Stimulated activated CD8-positive, alpha-beta memory T cell treated with anti-CD3 and anti-CD28 coated beads, Interleukin-15, amount 100 ng/mL, for 48 hours (primary cell): ENCODE measurements around the gene TPM2.

ENCODE experiments used
- DNase-seq, 2 donors: peaks; one replicate each; pipeline ENCODE4 v3.0.0-alpha.2; 2020; ENCODE audit warnings: low read depth in 2 of 2

TPM2 gene

DNA sequence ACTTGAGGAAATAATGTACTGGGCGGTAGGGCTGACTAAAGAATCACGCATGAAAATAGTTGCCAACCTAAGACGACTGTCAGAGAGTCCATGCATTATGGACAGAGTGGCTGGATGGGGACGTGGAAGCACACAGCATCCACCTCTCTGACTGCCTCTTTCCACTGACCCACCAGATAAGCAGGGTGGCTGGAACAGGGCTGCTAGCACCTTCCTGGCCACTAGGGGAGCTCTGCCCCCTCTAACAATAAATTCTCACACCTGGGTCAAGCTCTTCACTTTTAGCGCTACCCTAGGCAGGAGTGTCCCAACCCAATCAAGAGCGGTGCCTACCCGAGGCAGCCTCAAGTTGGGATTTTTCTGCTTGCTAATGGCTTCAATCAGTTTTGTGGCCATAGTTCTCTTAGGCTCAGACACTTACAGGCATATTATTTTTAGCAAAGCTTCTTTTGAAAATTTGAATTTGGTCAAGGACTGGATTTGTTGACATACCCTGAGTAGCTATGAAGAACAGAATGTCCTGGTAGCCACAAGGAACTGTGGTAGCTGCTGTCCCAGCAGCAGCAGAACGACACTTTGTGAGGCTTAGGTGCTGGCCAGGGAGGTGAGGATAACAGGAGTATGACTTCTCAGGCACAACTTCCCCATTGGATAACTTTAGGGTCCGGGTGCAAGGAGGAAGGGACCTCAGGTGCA lies 6.9 kb upstream of the TPM2 start:
- peak in 1 of 2 donors; percentile 34 for DNase-seq

- no peak for DNase-seq
Observed at GRCh38 chr9:35695943-35696401, 6.2 kb upstream of the TPM2 start.

- no peak for DNase-seq
Observed at GRCh38 chr9:35691757-35692301, 2.1 kb upstream of the TPM2 start.

- no peak for DNase-seq
Observed at GRCh38 chr9:35691334-35691650, 1.6 kb upstream of the TPM2 start.

GRCh38 chr9:35690614-35691333 lies 1.0 kb upstream of the TPM2 start:
- DNase-seq: peak in 1 of 2 donors; percentile 8

DNA sequence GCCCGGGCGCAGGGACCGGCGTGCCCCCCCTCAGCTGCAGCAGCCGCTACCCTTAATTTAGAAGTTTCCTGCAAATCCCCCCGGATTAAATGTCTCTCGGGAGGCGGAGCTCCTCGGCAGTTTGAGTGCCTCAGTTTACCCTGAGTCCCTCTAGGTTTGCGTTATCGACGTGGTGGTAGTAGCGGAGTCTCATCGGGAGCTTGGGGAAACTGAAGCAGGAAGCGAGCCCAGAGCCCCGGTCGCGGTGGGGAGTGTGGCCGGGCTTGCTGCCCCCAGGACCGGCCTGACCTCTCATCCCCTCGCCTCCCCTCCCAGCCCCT lies 529 bp upstream of the TPM2 start:
- no peak for DNase-seq

- DNase-seq: no peak
Observed at GRCh38 chr9:35688558-35689541, 875 bp downstream of the TPM2 start.

DNA sequence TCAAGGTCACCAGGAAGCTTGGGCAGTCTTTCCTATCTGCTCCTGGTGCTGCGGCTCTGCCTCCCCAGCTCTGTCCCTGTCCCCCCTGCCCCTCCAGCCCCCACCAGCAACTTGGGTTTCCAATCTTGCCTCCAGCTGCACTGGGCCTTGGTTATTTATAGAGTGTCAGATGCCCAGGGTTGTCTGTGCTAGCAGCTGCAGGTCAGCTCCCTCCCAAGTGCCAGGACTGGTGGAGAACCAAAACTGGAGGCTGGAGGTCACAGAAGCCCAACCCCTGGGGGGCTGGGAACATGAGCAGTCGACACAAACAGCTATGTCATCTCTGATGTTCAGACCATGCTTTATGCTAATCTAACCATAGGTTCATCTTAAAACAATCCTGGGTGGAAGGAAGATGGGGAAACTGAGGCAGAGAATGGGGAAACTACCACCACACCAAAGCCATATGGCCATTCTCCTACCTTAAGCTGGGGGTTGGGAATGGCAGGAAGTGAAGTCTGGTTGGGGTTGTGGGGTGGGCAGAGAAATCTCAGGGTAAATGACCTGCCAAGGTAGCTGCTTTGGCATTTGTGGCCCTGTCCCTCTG lies 1.7 kb downstream of the TPM2 start:
- no peak for DNase-seq

DNA sequence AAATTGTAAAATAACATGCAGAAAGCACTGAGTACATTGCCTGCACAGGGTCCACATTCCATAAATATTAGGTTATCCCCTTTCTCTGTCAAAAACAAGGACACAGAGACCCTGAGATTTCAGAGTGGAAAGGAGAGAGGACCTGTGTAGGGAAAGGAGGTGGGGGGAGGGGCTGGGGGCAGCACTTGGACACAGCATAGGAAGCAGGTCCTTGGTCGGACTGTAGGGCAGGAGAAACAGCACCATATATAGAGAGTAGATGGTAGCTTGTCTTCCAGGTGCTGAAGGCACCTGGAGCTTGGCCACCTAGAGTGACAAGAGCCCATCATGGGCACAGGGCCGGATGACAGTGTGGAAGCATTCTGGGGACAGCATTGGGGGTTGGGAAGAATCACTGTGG lies 2.4 kb downstream of the TPM2 start:
- no peak for DNase-seq

- no peak for DNase-seq
Observed at GRCh38 chr9:35686222-35687203, 3.2 kb downstream of the TPM2 start.

- DNase-seq: no peak
Observed at GRCh38 chr9:35685506-35685905, 4.2 kb downstream of the TPM2 start.

GRCh38 chr9:35684921-35685320 lies 4.8 kb downstream of the TPM2 start:
- no peak for DNase-seq

DNA sequence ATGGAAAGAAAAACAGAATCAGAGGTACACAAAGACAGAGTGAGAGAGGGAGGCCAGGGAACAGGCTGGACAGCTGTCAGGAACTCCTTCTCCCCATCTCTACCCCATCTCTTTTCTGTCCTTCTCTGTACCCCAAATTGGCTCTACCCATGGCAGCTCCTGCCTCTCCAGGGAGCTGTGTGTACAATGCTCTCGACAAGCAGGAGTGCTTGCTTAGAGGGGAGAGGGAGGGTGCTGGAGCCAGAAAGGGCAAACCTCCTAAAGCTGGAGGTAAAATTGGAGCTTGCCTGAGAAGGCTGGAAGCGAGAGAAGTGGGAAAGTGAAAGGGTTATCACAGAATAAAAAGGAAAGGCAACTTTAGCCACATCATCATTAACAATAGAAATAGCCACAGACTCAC lies 6.4 kb downstream of the TPM2 start:
- DNase-seq: no peak

DNA sequence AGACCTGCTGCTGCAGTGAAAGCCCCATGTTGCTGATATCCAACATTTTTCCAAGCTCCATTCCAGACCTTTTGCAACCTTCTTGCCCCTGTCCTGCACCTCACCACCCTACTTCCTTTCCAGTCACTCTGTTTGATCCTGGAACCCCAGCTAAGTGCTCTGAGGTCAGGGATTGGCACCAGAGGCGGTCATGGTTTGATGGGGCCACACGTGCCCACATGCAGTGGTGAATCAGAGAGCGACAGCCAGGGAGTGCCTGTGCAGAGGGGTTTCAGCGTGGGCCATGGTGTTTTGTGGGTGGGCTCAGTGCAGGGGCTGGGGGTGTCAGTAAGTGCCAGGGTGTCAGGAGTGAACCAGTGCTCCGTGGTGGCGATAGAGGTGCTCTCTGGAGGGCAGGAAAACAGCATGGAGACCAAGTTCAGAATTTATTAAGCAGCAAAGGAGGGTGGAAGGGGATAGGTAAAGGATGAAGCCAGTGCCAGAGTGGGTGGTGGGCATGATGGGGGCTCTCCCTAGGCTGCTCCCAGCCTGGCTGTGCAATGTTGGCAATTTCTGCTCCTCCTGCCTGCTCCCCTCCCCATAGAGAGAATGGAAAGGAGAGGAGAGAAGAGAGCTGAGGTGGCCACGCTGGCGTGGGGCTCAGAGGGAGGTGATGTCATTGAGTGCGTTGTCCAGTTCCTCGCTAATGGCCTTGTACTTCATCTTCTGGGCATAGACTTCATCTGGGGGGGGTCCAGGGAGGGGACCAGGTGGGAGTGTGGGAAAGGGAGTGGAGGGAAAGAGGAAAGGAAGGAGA lies 7.0 kb downstream of the TPM2 start:
- no peak for DNase-seq

DNA sequence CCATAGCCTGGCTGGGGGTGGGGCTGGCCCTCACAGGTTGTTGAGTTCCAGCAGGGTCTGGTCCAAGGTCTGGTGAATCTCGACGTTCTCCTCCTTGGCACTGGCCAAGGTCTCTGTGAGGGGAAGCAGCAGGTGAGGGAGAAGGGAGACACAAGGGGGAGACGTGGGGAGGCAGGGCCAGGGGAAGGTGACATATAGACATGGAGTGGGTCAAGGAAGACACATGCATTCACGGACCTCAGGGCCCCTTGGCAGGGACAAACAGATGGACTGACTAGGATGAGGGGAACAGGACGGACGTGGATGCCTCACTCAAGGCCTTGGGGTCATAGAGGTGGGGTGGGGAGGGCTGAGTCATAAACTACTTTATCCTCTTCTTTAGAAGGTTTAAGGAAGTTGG lies 7.7 kb downstream of the TPM2 start:
- no peak for DNase-seq

- DNase-seq: no peak
Observed at GRCh38 chr9:35681341-35682002, 8.3 kb downstream of the TPM2 start.

GRCh38 chr9:35680331-35681105 lies 9.2 kb downstream of the TPM2 start:
- no peak for DNase-seq

DNA sequence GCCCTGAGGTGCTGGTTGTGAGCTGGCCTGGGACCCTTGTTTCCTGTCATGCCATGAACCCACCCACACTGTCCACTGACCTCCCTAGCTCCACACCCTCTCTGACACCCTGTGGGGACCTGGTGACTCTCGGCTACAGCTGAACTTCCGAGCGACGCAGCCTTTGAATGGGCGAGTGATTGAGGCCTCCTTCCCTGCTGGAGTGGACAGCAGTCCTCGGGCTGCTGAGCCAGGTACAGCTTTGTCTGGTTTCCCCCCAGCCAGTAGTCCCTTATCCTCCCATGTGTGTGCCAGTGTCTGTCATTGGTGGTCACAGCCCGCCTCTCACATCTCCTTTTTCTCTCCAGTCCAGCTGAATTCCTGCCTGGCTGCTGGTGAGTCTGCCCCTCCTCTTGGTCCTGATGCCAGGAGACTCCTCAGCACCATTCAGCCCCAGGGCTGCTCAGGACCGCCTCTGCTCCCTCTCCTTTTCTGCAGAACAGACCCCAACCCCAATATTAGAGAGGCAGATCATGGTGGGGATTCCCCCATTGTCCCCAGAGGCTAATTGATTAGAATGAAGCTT lies 9.9 kb downstream of the TPM2 start:
- DNase-seq: no peak
